ENCODE measurements around the gene LRP1B.
"Not testable (repeated sequence)": the region's sequence is repeated elsewhere in the genome, so short reads cannot be mapped to it uniquely, and the experiment has no call there.

Gene LRP1B

DNA sequence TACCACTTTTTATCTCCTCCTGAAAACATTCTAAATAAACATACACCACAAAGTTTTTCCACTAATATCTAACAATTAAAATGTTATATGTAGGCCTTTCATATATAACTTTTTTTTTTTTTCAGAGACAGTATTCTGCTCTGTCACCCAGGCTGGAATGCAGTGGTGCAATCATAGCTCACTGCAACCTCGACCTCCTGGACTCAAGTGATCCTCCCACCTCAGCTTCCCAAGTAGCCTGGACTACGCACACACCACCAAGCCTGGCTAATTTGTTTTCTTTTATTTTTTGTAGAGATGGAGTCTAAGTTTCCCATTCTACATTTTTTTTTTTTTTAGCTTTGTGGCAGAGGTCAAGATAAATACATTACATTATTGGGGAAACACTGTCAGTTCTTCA is 1738.0 kb downstream of the LRP1B start:
- no peak for DNase-seq

- DNase-seq, result no peak
Measured at GRCh38 chr2:140384946-140385345, 1745.9 kb downstream of the LRP1B start.

GRCh38 chr2:140383781-140384180 is 1747.0 kb downstream of the LRP1B start:
- DNase-seq, result no peak

GRCh38 chr2:140376686-140377085 is 1754.1 kb downstream of the LRP1B start:
- no peak for DNase-seq

DNA sequence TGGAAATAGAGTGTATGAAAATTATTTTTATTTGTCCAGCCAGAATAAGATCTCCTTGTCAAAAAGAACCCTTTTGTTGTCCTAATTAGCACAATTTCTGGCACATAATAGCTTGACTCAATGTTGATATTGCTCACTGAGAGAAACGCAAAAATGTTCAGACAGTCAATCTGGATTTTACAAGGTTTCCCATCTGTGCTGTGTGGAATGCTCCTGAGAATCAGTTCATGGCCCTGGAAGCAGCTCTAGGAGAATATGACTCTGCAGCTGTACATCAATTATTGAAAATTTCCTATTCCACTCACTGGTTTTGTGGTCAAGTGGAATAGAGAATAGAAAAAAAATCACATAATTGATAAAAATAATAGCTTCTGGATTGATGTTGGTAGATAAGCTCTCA is 1767.7 kb downstream of the LRP1B start:
- no peak for DNase-seq

DNA sequence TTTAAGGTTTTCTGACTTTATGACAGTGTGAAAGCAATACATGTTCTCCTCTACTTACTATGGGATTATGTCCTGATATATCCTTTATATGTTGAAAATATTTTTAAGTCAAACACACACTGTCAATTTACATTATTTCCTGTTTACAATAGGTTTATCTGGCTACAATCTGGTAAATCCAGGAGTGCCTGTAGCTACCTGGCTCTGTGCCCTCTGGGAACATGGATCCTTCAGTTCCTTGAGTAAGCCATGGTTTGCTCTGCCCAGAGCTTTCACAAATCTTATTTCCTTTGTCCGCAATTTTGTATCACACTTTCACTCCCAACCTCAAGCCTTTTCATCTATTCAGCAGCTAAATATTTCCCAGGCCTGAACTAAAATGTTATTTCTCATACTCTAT is 1768.5 kb downstream of the LRP1B start:
- no peak for DNase-seq

DNA sequence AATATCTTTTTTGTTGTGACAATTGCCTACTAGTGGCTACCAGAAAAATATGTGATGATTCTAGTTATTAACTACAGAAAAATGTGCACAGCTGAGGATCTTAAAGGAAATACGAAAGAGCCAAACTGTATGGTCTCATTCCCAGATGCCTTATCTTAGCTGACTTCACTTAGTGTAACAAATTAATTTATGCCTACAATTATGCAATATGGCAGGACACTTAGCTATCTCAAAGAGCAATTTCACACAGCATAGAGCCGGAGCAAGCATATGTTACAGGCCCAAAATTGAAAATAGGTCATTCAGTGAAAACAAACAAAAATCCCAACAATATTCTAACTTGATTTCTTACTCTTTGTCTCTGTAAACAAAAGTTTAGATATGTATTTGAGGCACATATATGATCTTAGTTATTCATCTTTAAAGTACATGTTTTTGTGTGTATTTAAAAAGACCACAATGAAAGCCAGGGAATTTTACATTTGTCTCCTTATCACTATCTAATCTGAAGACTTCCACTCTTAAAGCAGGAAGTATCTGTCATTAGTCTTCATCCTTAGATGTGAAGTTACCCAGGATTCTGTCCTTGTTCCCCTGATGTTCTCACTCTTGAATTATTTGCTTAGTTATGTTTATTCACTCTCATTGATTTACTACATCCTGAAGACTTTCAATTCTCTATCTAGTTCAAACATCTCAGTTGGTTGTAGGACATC is 1771.6 kb downstream of the LRP1B start:
- no peak for DNase-seq

DNA sequence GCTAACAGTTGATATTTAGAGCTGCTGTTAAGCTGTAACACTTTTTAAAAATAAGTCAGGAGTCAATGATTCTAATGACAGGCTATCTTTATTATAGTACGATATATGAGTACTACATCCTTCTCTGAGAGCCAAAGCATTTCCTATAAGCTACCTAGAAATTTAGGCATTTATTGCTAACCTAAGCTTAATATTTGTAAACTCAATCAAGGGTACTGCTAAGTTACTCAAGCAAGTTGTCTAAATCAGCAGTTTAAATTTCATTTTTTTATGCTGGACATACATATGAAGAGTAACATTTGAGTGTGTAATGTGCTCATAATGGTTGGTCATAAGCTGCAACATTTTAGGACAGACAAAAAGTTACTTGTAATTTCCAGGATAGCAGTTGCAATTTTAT is 1774.1 kb downstream of the LRP1B start:
- no peak for DNase-seq

DNA sequence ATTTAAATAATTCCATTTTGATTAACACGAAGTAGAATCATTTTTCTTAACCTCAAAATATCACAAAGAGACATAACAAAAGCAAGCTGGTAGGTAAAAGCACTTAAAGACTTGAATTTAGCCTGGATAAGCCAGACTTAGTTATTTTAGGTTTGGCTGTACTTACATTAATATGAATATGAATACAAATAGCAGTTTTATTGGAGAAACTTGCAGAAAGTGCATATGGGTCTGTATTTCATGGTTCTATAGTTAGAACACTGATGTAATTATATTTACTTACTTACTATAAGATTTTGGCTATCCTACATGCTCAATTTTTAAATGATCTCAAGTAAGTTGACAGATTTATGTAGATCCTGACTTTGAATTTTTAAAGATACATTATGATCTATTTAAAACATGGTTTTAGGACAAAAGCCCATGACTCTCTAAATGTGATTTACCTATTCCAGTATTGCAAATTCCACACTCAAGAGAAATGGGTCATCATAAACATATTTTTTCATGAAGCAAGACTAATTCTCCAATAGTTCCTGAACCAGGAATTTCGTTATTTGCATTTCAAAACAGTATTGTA is 1775.2 kb downstream of the LRP1B start:
- no peak for DNase-seq

DNA sequence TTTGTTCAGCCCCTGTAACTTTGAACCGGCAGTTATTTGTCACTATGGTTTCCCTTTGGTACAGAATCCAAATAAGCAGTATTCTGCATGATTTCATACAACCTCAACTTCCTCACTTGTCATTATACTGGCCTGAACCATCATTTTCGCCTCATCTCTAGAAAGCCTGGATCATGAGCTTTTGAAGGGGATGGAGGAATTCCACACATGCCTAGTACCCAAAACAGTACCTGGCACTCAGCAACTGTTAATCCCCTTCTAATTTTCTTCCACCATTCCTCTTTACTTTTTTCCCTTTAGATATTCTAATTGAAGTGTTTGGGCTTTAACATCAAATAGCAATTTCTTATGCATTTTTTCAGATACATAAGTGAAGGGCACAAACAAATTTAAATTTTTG is 1776.3 kb downstream of the LRP1B start:
- DNase-seq, result no peak

DNA sequence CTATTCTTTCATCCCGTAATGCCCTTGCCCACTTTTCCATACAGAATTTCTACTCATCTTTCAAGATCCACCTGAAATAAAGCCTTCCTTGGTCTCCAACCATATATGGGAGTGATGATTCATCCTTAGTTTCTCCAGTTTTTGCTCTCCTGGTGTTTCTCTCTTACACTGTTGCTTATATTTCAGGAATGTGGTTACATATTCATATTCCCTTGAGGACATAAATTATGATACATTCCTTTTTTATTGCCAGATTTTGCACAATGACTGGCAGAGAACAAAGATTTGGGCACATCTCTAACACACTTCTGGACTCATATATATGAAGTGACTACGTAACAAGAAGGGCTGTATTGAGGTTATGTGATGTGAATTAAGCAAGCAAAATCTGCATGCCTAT is 1777.3 kb downstream of the LRP1B start:
- no peak for DNase-seq

DNA sequence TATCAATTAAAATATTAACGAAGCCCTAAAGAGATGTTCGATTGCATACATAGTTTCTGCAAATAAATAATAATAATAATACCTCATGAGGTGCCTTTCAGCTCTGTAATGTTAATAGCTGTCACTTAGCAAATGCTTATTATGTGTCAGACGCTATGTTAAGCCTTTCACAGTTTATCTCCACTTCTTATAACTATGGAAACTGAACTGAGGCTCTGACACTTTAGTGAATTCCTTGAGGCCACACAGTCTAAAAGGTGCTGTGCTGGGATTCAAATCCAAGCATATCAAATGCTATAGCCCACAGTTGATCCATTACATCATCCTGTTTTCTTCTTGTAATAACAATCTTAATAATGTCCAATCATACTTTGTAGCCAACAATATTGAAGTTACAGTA is 1779.1 kb downstream of the LRP1B start:
- DNase-seq, result no peak

DNA sequence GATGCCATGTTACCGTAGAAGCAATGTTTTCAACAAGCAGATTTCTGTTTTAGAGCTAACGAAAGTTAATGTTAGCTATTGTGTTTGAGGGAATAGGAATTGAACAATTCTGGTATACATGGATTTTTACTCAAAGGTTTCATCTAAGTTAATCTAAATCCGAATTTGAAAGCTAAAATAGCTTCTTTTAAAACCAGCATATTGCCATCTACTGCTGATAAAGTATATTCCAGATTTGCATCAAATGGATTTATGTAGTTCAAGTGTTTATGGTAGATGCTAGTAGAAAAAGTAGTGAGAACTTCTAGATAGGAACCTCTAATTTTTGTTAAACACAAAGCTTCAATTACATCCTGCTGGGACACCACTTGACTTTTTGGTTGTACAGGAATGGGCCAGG is 1781.1 kb downstream of the LRP1B start:
- no peak for DNase-seq

GRCh38 chr2:140348826-140349225 is 1782.0 kb downstream of the LRP1B start:
- no peak for DNase-seq

GRCh38 chr2:140344838-140345237 is 1786.0 kb downstream of the LRP1B start:
- DNase-seq, result no peak

- not testable (repeated sequence) for DNase-seq
Measured at GRCh38 chr2:140344266-140344665, 1786.5 kb downstream of the LRP1B start.

- DNase-seq, result no peak
Measured at GRCh38 chr2:140338795-140339194, 1792.0 kb downstream of the LRP1B start.

GRCh38 chr2:140337061-140337460 is 1793.8 kb downstream of the LRP1B start:
- DNase-seq, result no peak

DNA sequence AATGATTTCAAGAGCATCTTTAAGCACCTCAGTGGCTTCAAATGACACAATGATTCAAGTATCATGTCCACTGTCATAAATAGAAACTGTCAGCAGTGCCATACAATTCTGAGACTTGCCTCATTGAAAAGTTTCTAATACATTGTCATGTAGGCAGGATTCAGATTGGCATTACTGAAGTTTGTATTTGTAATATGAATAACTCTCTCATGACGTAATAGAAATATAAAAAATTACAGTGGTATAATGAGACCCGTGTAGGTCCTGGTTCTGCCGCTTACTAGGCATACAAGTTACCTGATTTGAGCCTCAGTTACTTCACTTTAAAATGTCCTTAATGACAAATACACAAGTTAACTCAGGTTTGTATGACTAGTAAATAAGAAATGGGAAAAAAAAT is 1814.5 kb downstream of the LRP1B start:
- DNase-seq, result no peak

DNA sequence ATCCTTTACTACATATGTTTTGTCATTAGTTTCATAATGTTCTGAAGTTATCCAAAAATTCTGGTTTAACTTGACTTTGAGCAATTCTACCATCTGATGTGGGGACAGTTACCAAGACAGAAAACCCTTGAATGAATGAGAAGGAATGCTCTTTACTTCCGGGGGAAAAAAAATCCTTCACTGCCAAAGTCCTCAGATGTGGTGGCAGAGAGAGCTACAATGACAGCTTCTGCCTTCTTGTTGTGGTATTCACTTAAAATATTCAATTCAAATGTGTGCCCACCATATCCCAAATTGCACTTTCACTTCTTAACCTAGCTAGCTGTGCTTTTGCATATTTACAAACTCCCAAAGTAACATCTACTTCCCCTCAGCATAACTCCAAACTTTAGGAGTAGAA is 1818.9 kb downstream of the LRP1B start:
- DNase-seq, result no peak

DNA sequence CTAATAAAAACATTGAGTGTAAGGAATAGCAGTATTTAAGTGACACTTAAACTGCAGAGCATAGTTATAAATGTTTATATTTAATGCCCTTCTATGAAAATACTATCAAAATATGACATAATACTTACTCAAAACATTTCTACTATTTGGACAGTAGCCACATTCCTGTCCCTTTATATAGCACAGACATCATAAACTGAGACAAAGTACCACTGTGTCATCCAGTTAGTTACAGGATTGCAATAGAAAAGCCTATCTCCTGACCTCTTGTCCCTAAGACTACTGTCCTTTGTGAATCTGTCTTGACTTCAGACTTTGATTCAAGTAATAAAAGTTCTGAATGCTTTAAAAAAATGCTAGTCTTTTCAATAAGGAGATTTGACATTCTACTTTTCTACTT is 1822.1 kb downstream of the LRP1B start:
- no peak for DNase-seq

GRCh38 chr2:140307532-140307931 is 1823.3 kb downstream of the LRP1B start:
- no peak for DNase-seq

DNA sequence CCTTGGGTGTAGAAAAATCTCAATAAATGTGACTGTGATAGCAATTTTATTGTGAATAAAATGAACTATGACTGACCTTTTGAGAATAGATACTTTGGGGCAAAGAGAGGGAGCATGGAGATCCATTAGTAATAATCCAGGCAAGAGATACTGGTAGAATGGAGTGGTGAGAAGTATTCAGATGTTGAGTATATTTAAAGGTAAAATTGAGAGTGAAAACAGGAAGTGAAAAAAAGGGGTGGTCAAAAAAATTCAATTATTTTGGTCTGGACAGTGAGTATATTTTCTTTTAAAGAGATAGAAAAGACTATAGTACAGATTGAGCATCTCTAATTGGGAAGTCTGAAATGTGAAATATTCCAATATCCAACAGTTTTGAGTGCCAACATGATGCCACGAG is 1835.0 kb downstream of the LRP1B start:
- no peak for DNase-seq

- no peak for DNase-seq
Measured at GRCh38 chr2:140288726-140289125, 1842.1 kb downstream of the LRP1B start.

- no peak for DNase-seq
Measured at GRCh38 chr2:140288213-140288612, 1842.6 kb downstream of the LRP1B start.

Measured in central memory CD4-positive, alpha-beta T cell (primary cell).